Measurements from ENCODE around the gene GRIA4.

The GRIA4 gene

GRCh38 chr11:106014035-106014434 lies 404.2 kb downstream of the GRIA4 start:
- no peak for DNase-seq

DNA sequence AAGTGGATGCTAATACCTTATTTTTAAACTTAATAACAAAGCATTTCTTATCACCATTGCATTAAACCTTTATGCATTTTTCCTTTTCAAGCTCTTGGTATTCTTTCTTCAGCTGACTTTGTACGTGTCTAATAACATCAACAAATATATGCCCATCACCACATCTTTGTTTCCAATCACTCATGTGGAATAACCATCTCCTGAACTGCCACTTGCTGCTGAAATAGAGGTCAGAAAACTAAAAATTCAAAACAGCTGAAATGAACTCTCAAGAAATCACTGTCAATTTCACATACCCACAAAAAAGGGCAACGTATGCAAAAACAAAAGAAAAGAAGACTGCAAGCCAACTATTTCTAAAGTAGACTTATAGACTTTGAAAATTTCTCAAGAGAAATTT lies 404.7 kb downstream of the GRIA4 start:
- no peak for DNase-seq

- no peak for DNase-seq
Observed at GRCh38 chr11:106015066-106015465, 405.2 kb downstream of the GRIA4 start.

GRCh38 chr11:106017093-106017492 lies 407.2 kb downstream of the GRIA4 start:
- no peak for DNase-seq

GRCh38 chr11:106021181-106021966 lies 411.5 kb downstream of the GRIA4 start:
- DNase-seq = no peak

DNA sequence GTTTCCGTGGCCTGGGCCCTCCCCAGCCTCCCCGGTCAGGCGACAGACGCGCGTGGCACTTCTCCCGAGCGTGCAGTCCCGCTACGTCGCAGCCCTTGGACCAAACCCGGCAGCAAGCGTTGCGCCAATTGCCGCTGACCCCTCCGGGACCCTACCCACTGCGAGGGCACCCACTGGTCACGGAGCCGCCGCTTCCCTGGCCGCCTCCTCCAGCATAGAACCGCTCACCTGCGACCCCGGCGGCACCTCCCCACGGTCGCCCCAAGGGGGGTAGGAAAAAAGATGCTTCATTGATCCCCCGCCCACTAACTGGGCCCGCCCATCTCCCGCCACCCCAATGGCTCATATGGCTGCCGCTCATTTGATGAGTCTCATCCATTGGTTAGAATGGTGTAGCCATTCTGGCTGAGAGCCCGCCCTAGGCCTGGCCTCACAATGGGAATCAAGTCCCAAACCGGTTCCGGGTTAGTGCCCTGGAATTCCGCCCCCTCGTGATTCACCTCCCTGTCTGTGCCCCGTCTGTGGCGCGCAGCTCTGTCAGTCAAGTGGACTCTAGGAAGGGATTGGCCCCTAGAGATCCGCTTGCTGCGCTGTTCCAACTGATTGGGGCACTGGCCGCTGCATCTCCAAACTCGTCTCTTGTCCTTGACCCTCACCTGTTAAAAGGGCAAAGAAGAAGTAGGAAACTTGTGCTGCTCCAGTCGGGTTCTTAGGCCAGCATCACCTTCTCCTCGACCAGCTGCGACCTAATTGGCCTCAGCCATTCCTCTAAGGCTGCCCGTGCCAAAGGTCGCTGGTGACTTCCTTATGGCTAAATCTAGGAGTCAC lies 412.3 kb downstream of the GRIA4 start, which contains the start of gene MSANTD4:
MSANTD4 (minus strand) TSS at position 274 of the 828 bp plus-strand sequence. CDS start 11,323 bp downstream, outside the sequence.
- peak; percentile 98 for DNase-seq

DNA sequence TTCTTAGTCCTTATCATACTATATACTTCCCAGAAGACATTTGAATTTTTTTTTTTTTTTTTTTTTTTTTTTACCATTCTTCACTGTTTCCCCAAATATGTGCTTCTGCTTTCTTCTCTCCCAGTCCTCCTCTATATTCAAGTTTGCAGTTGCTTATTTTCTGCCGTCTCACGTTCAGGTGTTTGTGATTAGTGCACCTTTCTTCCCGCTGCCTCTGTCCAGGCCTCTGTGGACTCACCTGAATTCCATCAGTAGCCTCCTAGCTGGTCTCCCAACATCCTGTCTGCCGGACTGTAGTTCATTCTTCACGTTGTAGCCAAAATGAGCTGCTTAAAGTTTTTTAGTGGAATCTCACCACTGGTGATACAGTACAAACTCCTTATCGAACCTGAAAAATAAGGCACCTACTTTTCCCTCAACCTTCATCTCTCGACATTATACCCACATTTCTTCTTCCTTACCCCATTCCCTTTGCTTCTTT lies 413.0 kb downstream of the GRIA4 start:
- peak; percentile 18 for DNase-seq

- no peak for DNase-seq
Observed at GRCh38 chr11:106030609-106031008, 420.7 kb downstream of the GRIA4 start.

DNA sequence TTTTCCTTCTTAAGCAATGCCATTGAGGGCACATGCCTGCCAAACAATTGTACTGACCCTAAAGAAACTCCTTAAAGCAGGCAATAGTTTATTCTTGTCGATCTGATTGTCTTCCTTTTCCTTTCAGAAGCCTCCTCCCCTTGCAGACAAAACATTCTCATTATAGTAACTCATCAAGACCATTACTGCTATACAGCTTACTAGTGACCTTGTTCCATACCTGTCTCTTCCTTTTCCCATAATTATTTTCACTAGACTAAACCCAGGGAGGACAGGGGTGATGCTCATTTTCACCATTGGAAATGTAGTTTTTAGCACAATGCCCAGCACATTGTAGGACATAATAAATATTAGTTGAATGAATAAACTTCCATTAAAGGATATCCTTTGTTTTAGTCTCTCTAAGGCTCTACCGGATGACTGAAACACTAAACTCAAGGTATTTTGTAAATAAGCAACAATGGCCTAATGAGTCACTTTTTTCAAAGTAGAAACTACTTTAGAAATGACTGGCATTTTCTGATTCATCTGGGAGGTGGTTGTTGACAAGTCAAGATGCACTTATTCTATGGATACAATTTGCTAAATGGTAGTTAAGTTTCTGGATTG lies 421.4 kb downstream of the GRIA4 start:
- no peak for DNase-seq
